ENCODE results near the gene KIF26B.

The KIF26B gene

DNA sequence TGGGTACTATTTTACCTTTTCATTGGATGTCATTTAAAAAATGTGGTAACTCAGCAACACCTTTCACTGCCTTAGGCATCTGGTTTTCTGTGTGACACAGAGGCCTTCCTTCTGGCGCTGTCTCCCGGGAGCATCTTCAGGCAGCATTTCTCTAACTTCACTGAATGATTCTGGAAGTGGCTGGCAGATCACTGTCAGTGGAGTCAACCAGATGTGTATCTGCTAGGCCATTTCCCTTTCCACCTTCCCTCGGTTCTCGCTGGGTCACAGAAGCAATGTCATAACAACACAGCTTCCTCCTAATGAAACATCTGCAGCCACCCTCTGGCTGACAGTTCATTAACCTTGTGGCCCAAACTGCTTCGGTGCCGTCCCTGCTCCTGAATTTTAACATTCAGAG lies 137.8 kb downstream of the KIF26B start:
- FAIRE-seq = no peak
- no peak for DNase-seq (ENCODE audit: insufficient read length, low spot score)
- no peak for TF ChIP-seq POLR2A (IDR thresholded peaks at IDR 0.05; ENCODE audit: low read depth, low read length)

DNA sequence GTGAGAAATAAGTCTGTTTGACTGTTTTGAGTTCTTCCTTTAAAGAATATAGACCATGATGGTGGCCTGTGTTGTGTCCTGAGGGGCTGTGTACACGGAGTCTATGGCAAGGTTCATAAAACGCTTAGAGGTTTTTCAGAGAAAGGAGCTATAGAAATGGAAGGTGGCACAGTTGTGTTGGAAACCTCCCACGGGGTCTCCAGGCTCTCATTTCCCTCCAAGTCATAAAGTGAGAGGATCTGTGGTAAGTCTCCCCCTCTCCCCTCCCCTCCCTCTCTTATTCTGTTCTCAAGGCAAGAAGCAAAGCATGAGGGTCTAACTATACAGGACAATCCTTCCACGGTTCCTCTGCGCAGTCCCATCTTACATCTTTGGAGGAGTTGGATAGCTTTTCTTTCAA lies 139.2 kb downstream of the KIF26B start:
- no peak for TF ChIP-seq POLR2A (IDR thresholded peaks at IDR 0.05; ENCODE audit: low read depth, low read length)
- FAIRE-seq (no peak), DNase-seq (ENCODE audit: insufficient read length, low spot score) (no peak)

DNA sequence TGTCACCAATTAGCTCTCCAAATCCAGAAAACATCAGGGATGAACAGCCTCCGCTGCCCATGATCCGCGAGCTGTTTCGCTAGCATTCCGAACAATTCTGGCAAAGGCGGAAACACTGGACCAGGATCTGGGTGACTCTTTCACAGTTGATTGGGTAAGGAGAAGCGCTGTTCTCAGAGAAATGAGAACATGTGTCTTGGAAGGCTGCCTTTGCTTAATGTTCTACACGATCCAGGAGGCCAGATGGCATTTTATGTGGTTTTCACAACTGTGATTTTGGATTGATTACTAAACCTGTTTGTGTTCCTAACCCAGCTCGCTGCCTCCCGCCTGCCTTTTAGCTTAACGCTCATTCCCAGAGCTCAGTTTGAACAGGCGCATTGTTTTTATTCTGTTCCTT lies 144.0 kb downstream of the KIF26B start:
- FAIRE-seq (no peak), DNase-seq (ENCODE audit: insufficient read length, low spot score) (no peak)
- TF ChIP-seq POLR2A (IDR thresholded peaks at IDR 0.05; ENCODE audit: low read depth, low read length) = no peak

DNA sequence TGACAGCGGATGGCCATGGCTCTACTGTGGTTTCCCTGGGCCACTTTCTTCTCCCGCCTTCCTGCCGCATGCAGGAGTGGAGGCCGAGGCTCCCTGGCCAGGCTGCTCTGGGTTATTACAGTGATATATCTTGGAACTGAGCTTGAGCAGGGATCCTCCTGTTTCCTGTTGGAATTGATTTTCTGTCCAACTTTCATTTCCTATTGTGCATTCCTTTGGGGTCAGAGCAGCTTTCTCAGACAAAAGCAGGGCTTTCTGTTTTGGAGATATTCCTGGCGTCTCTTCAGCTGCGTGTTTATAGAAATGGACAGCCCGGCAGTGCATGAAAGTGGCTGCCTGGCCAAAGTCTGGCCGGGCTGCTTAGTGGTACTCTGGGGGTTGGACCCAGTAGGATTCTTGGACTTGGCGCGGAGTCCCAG lies 146.4 kb downstream of the KIF26B start:
- DNase-seq (ENCODE audit: insufficient read length, low spot score) (no peak), FAIRE-seq (no peak)
- TF ChIP-seq POLR2A (IDR thresholded peaks at IDR 0.05; ENCODE audit: low read depth, low read length) = no peak

DNA sequence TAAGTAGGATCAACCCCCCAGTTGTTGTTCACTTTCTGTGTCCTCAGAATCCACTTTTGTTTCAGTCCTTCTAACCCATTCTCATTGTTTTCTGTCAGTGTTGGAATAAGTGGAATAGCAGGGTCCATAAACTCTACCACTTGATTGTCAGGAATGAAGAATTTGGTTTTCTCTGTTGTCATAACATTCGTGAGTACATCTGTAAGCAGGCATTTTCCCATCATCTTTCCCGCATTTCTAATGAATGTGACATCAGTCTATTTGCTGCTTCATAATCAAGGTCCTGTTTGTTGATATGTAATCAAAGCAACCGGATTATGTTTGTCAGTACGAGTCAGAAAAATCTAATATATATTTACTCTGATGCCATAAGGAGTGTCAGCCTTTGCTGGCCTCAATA lies 147.1 kb downstream of the KIF26B start:
- TF ChIP-seq POLR2A (IDR thresholded peaks at IDR 0.05; ENCODE audit: low read depth, low read length) = no peak
- FAIRE-seq (no peak), DNase-seq (ENCODE audit: insufficient read length, low spot score) (no peak)

DNA sequence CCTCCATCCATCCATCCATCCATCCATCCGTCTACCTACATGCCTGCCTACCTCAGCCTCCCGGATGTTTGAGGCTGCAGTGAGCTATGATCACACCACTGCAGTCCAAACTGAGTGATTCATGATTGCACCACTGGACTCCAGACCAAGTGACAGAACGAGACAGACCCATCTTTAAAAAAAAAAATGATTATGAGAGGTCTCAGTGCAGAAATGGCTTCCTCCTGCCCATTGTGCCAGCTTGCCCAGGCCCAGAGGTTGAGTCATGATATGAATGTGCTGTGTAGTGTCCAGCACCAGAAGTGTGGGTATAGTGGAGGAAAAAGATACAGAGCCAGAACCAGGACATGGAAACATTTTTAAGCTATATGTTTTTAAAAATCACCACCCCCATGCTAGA lies 149.9 kb downstream of the KIF26B start:
- no peak for TF ChIP-seq POLR2A (IDR thresholded peaks at IDR 0.05; ENCODE audit: low read depth, low read length)
- no peak for DNase-seq (ENCODE audit: insufficient read length, low spot score)
- FAIRE-seq = no peak

DNA sequence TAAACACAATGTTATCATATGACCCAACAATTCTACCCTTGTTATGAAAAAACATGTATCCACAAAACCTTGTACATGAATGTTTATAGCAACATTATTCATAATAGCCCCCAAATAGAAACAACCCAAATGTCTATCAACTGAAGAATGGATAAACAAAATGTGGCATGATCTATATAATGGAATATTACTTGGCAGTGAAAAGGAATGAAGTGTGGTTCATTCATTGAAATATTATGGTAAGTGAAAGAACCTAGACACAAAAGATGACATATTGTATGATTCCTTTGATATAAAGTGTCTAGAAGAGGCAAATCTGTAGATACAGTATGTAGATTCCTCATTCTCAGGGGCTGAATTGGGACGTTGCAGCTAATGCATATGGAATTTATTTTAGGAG lies 151.2 kb downstream of the KIF26B start:
- DNase-seq (ENCODE audit: insufficient read length, low spot score) = no peak
- TF ChIP-seq POLR2A (IDR thresholded peaks at IDR 0.05; ENCODE audit: low read depth, low read length) = no peak
- FAIRE-seq = no peak

DNA sequence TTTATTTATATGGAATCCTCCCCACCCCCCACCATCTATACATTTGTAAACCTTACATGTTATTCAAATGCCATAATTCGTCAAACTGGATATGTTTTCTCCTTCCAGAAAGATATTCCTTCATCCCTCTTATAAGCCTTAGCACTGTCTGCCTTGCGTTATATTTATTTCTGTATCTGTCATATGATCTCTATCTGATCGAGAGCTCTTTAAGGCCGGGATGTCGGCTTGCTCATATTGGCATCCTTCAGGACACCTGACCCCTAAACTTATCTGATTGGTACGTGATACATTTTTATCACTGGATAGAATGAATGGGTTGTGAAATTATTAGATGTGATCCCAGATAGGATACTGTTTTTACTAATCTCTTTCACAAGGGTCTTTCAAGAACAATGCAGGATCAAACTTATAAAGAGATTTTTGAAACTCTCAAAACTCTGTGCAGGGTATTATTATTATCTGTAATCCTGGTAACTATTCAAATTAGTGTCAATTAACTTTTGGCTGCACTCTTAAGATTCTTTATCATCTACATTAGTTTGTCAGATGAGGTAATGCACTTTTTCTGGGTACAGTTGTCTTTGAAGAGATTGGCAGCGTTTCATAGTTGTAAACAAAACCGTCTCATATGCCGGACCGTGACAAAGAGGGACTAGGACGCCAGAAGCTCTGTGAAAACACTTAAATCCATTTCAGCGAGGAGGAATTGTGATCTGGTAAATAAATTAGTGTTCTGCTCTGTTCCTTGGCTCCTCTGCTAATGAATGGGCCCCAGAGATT lies 152.0 kb downstream of the KIF26B start:
- no peak for DNase-seq (ENCODE audit: insufficient read length, low spot score)
- no peak for TF ChIP-seq POLR2A (IDR thresholded peaks at IDR 0.05; ENCODE audit: low read depth, low read length)
- FAIRE-seq = no peak

DNA sequence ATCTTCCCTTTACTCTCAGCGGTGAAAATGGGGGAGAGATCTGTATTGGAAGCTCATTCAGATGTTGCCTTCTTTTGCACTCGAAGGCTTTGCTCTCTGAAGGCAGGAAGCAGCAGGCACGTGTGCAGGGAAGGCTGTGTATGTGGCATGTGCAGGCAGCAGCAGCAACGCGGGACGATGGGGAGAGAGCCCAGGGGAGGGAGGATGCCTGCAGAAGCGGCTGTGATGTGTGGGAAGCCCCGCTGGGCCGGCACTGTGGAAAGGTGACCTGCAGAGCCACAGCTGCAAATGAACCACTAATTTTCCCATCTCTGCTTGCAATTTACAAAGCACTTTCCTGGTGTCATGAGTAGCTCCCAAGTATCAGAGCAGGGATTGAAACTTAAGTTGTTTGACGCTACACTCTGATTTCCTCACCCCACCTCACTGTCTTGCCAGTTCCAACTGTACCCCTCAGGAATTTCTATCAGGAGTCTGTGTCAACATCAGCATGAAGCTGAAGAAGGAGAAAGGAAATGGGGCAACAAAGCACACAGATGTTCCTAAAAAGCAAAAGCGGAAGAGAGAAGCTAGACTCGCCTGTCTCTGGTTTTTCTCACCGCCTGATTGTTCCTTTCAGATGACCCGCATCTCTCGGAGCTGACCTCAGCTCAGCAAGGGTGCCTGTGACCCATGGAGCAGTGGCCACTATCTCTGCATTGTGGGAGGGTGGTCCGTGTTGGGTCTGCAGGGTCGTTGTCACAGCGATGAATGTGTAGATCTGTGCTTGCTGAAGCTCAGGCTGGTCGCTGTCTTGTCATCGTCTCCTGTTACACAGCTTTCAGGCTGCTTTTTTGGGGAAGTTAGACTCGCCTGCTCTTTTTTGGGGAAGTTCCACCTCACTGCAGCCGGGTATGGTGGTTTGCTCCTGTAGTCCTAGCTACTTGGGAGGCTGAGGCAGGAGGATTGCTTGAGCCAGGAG lies 156.1 kb downstream of the KIF26B start:
- no peak for TF ChIP-seq POLR2A (IDR thresholded peaks at IDR 0.05; ENCODE audit: low read depth, low read length)
- no peak for DNase-seq (ENCODE audit: insufficient read length, low spot score)

DNA sequence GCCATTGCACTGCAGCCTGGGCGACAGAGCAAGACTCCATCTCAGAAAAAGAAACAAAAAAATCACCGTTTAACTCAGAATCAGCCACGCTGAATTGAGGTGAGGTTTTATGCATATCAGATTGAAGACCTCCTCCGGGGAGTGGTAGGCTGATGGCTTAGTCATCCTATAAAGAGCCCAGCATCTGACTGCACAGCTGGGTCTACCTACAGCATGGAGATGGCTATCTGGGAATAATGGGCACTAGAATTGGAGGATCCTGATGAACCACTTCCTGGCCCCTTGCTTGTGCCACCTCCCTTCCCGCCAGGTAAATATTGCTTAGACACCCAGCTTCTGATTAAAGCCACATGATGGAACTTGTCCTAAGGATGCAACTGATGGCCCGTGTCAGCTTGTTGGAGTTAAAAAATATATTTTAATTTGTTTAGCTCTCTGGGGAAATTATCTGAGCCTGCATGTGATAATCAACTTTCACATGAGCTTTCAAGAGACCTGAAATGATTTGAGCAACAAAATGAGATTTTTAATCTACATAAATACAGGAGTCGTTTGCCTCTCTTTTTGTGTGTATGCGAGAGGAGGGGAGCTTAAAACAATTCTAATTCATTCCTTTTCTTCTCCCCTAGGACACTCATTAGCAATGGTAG lies 157.2 kb downstream of the KIF26B start:
- FAIRE-seq (no peak), DNase-seq (ENCODE audit: insufficient read length, low spot score) (no peak)
- no peak for TF ChIP-seq POLR2A (IDR thresholded peaks at IDR 0.05; ENCODE audit: low read depth, low read length)

More for the DNA sequence above, 156.1 kb downstream of the KIF26B start:
- FAIRE-seq = no peak

DNA sequence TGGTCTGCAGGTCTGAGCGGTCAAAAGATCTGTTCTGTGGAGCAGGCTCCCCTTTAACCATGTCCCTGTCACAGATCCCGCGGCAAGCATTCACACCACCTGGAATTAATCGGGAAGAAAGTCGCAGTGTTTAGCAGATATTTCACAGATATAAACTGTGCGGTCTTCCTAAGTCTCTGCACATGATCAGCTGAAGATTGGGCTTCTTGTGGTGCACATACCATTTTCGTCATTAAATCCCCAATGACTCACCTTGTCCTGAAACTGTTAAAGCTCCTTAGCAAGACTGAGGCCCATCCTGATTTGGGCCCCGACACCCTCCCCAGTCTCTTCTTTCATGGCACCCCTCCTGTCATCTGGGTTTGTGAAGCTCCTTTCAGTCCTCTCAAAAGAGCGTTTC lies 158.8 kb downstream of the KIF26B start:
- FAIRE-seq = no peak
- DNase-seq (ENCODE audit: insufficient read length, low spot score) = no peak
- TF ChIP-seq POLR2A (IDR thresholded peaks at IDR 0.05; ENCODE audit: low read depth, low read length) = no peak

DNA sequence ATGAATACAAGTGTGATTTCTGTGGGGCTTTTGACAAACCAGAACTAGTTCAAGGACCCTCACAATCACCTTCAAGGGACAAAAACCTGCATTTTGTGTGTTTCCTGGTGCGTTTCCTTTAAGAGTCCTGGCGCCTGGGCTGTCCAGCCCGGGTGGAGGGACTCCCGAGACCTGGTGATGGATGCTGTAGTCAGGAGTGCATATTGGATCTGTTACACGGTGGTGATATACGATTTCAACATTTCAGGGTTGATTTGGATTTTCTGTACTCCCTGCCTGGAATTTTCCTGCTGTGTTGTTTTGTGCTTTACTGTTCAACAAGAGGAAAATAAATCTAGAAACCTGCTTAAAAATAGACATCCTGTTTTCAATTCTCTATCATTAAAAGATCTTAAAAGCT lies 162.0 kb downstream of the KIF26B start:
- FAIRE-seq = no peak
- DNase-seq (ENCODE audit: insufficient read length, low spot score) = no peak

DNA sequence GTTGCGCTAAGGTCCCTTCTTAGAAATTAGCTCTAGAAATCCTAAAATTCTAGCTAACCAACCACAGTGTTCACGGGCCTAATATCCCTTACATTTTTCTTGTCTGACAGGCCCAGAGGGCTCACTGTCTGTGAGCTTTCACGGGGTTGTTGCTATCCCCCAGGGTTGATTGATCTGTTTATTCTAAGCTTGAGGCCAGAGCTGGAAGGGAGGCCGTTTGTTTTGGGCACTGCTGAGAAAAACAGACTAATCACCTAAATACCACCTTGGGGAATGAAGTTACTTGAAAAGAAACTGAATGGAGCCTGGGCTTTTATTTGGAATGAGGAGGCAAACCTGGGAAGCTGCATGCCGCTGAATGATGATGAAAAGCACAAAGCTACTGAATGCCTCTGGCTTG lies 162.4 kb downstream of the KIF26B start:
- no peak for TF ChIP-seq POLR2A (IDR thresholded peaks at IDR 0.05; ENCODE audit: low read depth, low read length)
- DNase-seq (ENCODE audit: insufficient read length, low spot score) = no peak
- FAIRE-seq = no peak

More for the DNA sequence above, 162.0 kb downstream of the KIF26B start:
- no peak for TF ChIP-seq POLR2A (IDR thresholded peaks at IDR 0.05; ENCODE audit: low read depth, low read length)

DNA sequence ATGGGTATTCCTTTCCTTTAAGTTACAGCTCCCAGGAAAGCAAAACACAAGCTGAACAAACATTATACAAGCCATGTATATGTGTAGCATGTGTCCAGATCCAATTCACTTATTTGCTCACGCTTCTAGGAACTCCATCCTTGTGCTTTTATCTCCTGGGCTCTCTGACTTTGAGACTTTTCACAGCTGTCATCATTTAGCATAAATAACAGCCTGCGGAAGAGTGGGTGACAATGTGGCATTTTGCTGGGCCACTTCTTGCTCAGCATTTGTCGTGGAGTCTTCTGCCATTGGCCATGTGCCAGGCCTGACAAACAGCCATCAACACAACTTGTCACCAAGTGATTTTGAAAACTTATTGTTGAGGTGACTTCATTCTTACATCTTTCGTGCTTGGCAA lies 164.3 kb downstream of the KIF26B start:
- no peak for TF ChIP-seq POLR2A (IDR thresholded peaks at IDR 0.05; ENCODE audit: low read depth, low read length)
- FAIRE-seq (no peak), DNase-seq (ENCODE audit: insufficient read length, low spot score) (no peak)
